OCI-LY7 (cell line): ENCODE results near the gene RNF224. TPM values are rescaled to one million over a fixed set of nuclear protein-coding genes. Genes with fewer than 3 reads are reported as not detected.

ENCODE experiments used
- BruUV-seq: library from RNA; stranded (reverse); fragments of 400-500 nt; replicated peaks from 2 replicates; lab custom pipeline; 2021; lab: Mats Ljungman, UMichigan
- CTCF ChIA-PET: fragments of 300-600 bp; sonication (Branson Sonifier 250); formaldehyde crosslinking; loops from one replicate; lab custom pipeline; 2022; ENCODE audit warnings: antibody characterized with exemption; ENCODE audit not compliant: unreplicated experiment; lab: Charles Lee
- POLR2A ChIA-PET: fragments of 300-600 bp; sonication (Branson Sonifier 250); formaldehyde crosslinking; loops from one replicate; lab custom pipeline; 2022; ENCODE audit warnings: antibody characterized with exemption; lab: Charles Lee
- DNase-seq: peaks from one replicate; pipeline ENCODE4 v3.0.0-alpha.2; 2015; ENCODE audit warnings: low spot score
- H2AFZ ChIP-seq: fragments of 200-600 bp; sonication (generic), shearing (Covaris generic); 2 replicates; pipeline ENCODE4 v1.6.1; 2014; ENCODE audit warnings: mild to moderate bottlenecking, antibody characterized with exemption, low read length, moderate library complexity
- H3K27ac ChIP-seq: fragments of 200-600 bp; sonication (generic); 2 replicates; pipeline ENCODE4 v1.5.1; 2014; ENCODE audit warnings: mixed run types, low read depth, mild to moderate bottlenecking, moderate library complexity, low read length, inconsistent platforms; ENCODE audit not compliant: poor library complexity, severe bottlenecking
- H3K36me3 ChIP-seq: fragments of 200-600 bp; sonication (generic); 2 replicates; pipeline ENCODE4 v1.6.1; 2014; ENCODE audit warnings: mild to moderate bottlenecking, antibody characterized with exemption, low read length, moderate library complexity, mixed read lengths; ENCODE audit not compliant: insufficient read depth
- H3K4me1 ChIP-seq: fragments of 200-600 bp; sonication (generic); 2 replicates; pipeline ENCODE4 v1.5.1; 2014; ENCODE audit warnings: mild to moderate bottlenecking, low read length; ENCODE audit not compliant: insufficient read depth, poor library complexity, severe bottlenecking
- H3K4me2 ChIP-seq: fragments of 200-600 bp; sonication (generic); 2 replicates; pipeline ENCODE4 v1.6.1; 2014; ENCODE audit warnings: mild to moderate bottlenecking, low read length
- H3K4me3 ChIP-seq: fragments of 200-600 bp; sonication (generic); 2 replicates; pipeline ENCODE4 v1.5.1; 2014; ENCODE audit warnings: mild to moderate bottlenecking, low read depth, low read length; ENCODE audit not compliant: poor library complexity, severe bottlenecking
- H3K79me2 ChIP-seq: fragments of 200-600 bp; sonication (generic); 2 replicates; pipeline ENCODE4 v1.6.1; 2016; ENCODE audit warnings: low read depth, mild to moderate bottlenecking, low read length, moderate library complexity, mixed read lengths; ENCODE audit not compliant: insufficient read depth
- H3K9me2 ChIP-seq: fragments of 200-600 bp; sonication (generic); 2 replicates; pipeline ENCODE4 v1.6.1; 2016; ENCODE audit warnings: mild to moderate bottlenecking, low read length, mixed read lengths; ENCODE audit not compliant: insufficient read depth
- H3K9me3 ChIP-seq: fragments of 200-600 bp; sonication (generic); 2 replicates; pipeline ENCODE4 v1.6.1; 2014; ENCODE audit warnings: mild to moderate bottlenecking, mixed run types, low read length, mixed read lengths
- H4K20me1 ChIP-seq: fragments of 200-600 bp; sonication (generic); 2 replicates; pipeline ENCODE4 v1.6.1; 2014; ENCODE audit warnings: mild to moderate bottlenecking, antibody characterized with exemption, low read length, moderate library complexity, mixed read lengths; ENCODE audit not compliant: insufficient read depth
- EZH2phosphoT487 ChIP-seq: fragments of 200-600 bp; sonication (generic); IDR thresholded peaks from 2 replicates; pipeline ENCODE4 v1.6.1; 2018; ENCODE audit warnings: low read depth, borderline replicate concordance, mild to moderate bottlenecking, mixed run types, antibody characterized with exemption, low read length, moderate library complexity, mixed read lengths
- intact Hi-C: fragments of 100-400 bp; cut with micrococcal nuclease; formaldehyde crosslinking; loops from one replicate; pipeline ENCODE4 v1.10.0; 2022; ENCODE audit not compliant: unreplicated experiment
- total RNA-seq, 2 experiments: library from RNA; depleted of rRNA in 1 of 2; stranded (reverse); fragments of >200 nt in 1 of 2; shearing (Covaris generic) in 1 of 2; gene quantifications; 2 replicates each; pipeline ENCODE4 v1.2.3, GENCODE V29; 2014 to 2022
- TF ChIP-seq, protein P1 (sequence below): fragments of 200-600 bp; sonication (generic); conservative IDR thresholded peaks from 2 replicates; pipeline ENCODE4 v1.5.1; 2014; ENCODE audit warnings: mild to moderate bottlenecking, antibody characterized with exemption, low read length, moderate library complexity, mixed read lengths

Gene RNF224
- total RNA-seq, 2 experiments from 2014 or later = 0.13 to 0.30 TPM

DNA sequence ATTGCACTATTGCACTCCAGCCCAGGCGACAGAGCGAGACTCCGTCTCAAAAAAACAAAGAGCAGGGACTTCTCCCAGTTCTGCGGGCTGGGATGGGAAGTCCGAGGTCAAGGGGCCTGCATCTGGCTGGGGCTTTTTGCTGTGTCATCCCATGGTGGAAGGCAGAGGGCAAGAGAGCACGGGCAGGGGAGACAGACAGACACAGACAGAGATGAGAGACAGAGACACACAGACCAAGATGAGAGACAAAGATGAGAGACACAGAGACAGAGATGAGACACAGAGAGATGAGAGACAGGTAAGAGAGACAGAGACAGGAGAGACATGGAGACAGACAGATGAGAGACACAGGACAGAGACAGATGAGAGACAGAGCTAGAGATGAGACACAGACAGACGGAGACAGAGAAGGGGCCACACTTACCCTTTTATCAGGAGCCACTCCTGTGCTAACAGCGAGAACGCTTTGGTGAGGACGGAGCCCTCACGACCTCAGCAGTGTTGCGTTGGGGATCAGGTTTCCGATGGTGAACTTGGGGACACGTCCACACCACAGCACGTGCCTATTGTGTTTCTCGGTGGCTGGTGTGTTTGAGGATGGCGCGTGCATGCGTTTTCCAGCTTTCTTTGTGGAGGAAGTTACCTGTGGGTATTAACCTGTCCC is 41.4 kb downstream of the RNF224 start:
- H2AFZ ChIP-seq = no peak overlapping the region

DNA sequence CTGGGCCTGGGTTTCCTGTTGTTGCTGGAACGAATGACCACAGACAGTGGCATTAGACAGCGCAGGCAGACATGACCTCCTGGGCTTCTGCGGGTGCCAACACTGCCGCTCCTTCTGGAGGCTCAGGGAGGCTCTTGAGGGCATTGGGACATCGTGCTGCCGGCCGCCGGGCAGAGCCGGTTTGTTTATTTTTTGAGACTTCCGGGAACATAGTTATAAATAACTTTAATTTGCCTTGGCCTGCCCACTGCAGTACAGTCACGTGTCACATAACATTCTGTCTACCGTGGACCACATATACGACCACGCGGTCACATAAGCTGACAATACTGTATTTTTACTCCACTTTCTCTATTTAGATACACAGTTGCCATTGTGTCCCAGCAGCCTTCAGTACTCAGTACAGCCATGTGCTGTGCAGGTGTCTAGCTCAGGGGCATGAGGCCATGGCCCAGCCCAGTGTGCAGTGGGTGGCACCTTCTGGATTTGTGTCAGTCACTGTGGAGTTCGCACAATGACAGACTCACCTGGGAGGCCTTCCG is 42.0 kb downstream of the RNF224 start:
- Histone ChIP-seq H3K27ac (peak overlapping the region; percentile 90), H3K4me3 (peak overlapping the region; percentile 65), H3K4me2 (peak overlapping the region; percentile 90), H3K9me2 (no peaks in the 10 kb centered on the region), H2AFZ (no peak overlapping the region), H3K9me3 (no peaks in the 10 kb centered on the region), H3K36me3 (peaks cover 71% of the 10 kb centered on the region), H4K20me1 (no peaks in the 10 kb centered on the region), H3K4me1 (peaks cover 61% of the 10 kb centered on the region), H3K79me2 (peaks cover 18% of the 10 kb centered on the region; the same call in 1 of the 2 replicates)
- no TSS peak for BruUV-seq
- ChIA-PET POLR2A (interaction anchor here (0.6 to 1.2 kb wide), 4 partner anchors 13 to 185 kb away, joined by 3 to 9 read pairs (median 3); partner anchors contain the start of gene NELFB), CTCF (interaction anchor here (0.5 to 0.6 kb wide), 3 partner anchors 31 to 321 kb away, joined by 3 to 13 read pairs (median 3); no protein-coding TSS in a partner anchor)
- intact Hi-C loops = loop anchor here (2.0 kb wide), 1 partner anchor 33 kb away; no protein-coding TSS in a partner anchor
- peak; percentile 82 for DNase-seq
- TF ChIP-seq, protein P1, sequence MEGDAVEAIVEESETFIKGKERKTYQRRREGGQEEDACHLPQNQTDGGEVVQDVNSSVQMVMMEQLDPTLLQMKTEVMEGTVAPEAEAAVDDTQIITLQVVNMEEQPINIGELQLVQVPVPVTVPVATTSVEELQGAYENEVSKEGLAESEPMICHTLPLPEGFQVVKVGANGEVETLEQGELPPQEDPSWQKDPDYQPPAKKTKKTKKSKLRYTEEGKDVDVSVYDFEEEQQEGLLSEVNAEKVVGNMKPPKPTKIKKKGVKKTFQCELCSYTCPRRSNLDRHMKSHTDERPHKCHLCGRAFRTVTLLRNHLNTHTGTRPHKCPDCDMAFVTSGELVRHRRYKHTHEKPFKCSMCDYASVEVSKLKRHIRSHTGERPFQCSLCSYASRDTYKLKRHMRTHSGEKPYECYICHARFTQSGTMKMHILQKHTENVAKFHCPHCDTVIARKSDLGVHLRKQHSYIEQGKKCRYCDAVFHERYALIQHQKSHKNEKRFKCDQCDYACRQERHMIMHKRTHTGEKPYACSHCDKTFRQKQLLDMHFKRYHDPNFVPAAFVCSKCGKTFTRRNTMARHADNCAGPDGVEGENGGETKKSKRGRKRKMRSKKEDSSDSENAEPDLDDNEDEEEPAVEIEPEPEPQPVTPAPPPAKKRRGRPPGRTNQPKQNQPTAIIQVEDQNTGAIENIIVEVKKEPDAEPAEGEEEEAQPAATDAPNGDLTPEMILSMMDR = no peak
- no peak for TF ChIP-seq EZH2phosphoT487

More for the DNA sequence above, 41.4 kb downstream of the RNF224 start:
- H3K4me2 ChIP-seq = peak overlapping the region; percentile 90
- BruUV-seq = TSS peak; percentile 81
- H3K79me2 ChIP-seq = peaks cover 18% of the 10 kb centered on the region; the same call in 1 of the 2 replicates
- H3K9me3 ChIP-seq = no peaks in the 10 kb centered on the region
- no peaks in the 10 kb centered on the region for H4K20me1 ChIP-seq
- ChIA-PET CTCF (interaction anchor here (0.5 to 0.6 kb wide), 2 partner anchors 30 to 320 kb away, joined by 3 read pairs; no protein-coding TSS in a partner anchor), POLR2A (interaction anchor here (0.6 to 1.2 kb wide), 4 partner anchors 9 to 186 kb away, joined by 3 to 9 read pairs (median 3); partner anchors contain the start of genes NELFB and TOR4A)
- TF ChIP-seq EZH2phosphoT487 = no peak
- TF ChIP-seq, protein P1 = no peak
- no peaks in the 10 kb centered on the region for H3K9me2 ChIP-seq
- intact Hi-C loops = loop anchor here (1.0 to 2.0 kb wide), 3 partner anchors 9 to 68 kb away; partner anchors contain the start of genes TOR4A and TPRN
- H3K4me3 ChIP-seq = peak overlapping the region; percentile 65
- peak; percentile 32 for DNase-seq
- peaks cover 54% of the 10 kb centered on the region for H3K4me1 ChIP-seq
- H3K36me3 ChIP-seq = peaks cover 77% of the 10 kb centered on the region
- H3K27ac ChIP-seq = peak overlapping the region; percentile 90
